ENCODE measurements around the gene MDP1. TPM values are rescaled to one million over a fixed set of nuclear protein-coding genes. Genes with fewer than 3 reads are reported as not detected.

Gene MDP1
- total and polyA plus RNA-seq, 2 of the 8 experiments (the other 6 are each of a cell fraction or from before 2014, with no cell fraction given) = 17.7 to 32.2 TPM

GRCh38 chr14:24195186-24196070 is 20.4 kb downstream of the MDP1 start, which contains the start of gene TM9SF1 (continued):
- TF ChIP-seq USF2 (IDR thresholded peaks at IDR 0.05; ENCODE audit: low read length) (0 out of 2 replicates have a peak, but pooled peaks have one; percentile 21), CBX8 (IDR thresholded peaks at IDR 0.05; ENCODE audit: borderline replicate concordance, low read depth, low read length) (no peak), RBBP5 (IDR thresholded peaks at IDR 0.05; ENCODE audit: borderline replicate concordance, low read depth, low read length) (no peak; the same call in 1 of the 2 replicates), HDAC6 (IDR thresholded peaks at IDR 0.05; ENCODE audit: low read depth, low read length) (no peak), POLR2A (IDR thresholded peaks at IDR 0.05; ENCODE audit: control extremely low read depth in 1 of 2, low read depth in 2 of 2, low read length in 2 of 2) (peak; percentile 7 to 61; a peak in 2 of 3 replicates), HDAC2 (IDR thresholded peaks at IDR 0.05; ENCODE audit: borderline replicate concordance in 1 of 2, low read depth in 2 of 2, low read length in 2 of 2) (no peak; a peak in 1 of 4 replicates), CHD2 (IDR thresholded peaks at IDR 0.05; ENCODE audit: low read length) (no peak), TAF1 (IDR thresholded peaks at IDR 0.05; ENCODE audit: low read depth, low read length) (peak; percentile 83; the same call in 1 of the 2 replicates), SUZ12 (IDR thresholded peaks at IDR 0.05; ENCODE audit: low read length) (no peak), RXRA (IDR thresholded peaks at IDR 0.05; ENCODE audit: insufficient read depth, low read depth, low read length) (no peak), SP2 (IDR thresholded peaks at IDR 0.05; ENCODE audit: low read length) (no peak), MAFK (IDR thresholded peaks at IDR 0.05; ENCODE audit: low read depth, low read length) (no peak), TBP (IDR thresholded peaks at IDR 0.05; ENCODE audit: low read depth, low read length) (peak; percentile 63; the same call in 1 of the 2 replicates), RNF2 (IDR thresholded peaks at IDR 0.05; ENCODE audit: borderline replicate concordance, low read depth, low read length, missing control alignments, poor library complexity, severe bottlenecking) (no peak), KDM4A (IDR thresholded peaks at IDR 0.05; ENCODE audit: low read depth, low read length, severe bottlenecking) (peak; percentile 35), TAF7 (optimal IDR thresholded peaks at IDR 0.05; ENCODE audit: borderline replicate concordance, low read depth, low read length) (peak; percentile 65), GTF2F1 (IDR thresholded peaks at IDR 0.05; ENCODE audit: borderline replicate concordance, low read depth, low read length) (peak; percentile 58; the same call in 1 of the 2 replicates), RFX5 (IDR thresholded peaks at IDR 0.05; ENCODE audit: borderline replicate concordance, low read depth, low read length) (no peak), SIN3A (conservative IDR thresholded peaks at IDR 0.05 in 1 of 2, IDR thresholded peaks at IDR 0.05 in 1 of 2; ENCODE audit: low read depth in 1 of 2, low read length in 2 of 2) (peak; percentile 56 to 62; a peak in 2 of 4 replicates), ATF3 (IDR thresholded peaks at IDR 0.05; ENCODE audit: insufficient read depth, low read depth, low read length) (no peak)

All from H1 (cell line).